Activated CD8-positive, alpha-beta memory T cell treated with anti-CD3 and anti-CD28 coated beads, Interleukin-2, amount 10 ng/mL, durations not matched to agents 7 days and 5 days (primary cell): ENCODE results near the gene BRD9. TPM values are rescaled to one million over a fixed set of nuclear protein-coding genes. Genes with fewer than 3 reads are reported as not detected.

ENCODE experiments used
- ATAC-seq: fragments of 150-1000 bp; cut with Tn5 transposase; one replicate; pipeline ENCODE4 v1.10.0; 2021; ENCODE audit warnings: moderate library complexity
- CTCF ChIA-PET: fragments of 350-600 bp; sonication (Branson Sonifier 250); formaldehyde crosslinking; loops from one replicate; lab custom pipeline; 2021; ENCODE audit warnings: antibody characterized with exemption; lab: Charles Lee
- DNase-seq: peaks from one replicate; pipeline ENCODE4 v3.0.0-alpha.2; 2020
- H3K27ac Mint-ChIP-seq: one replicate; pipeline ENCODE4 v1.8.0; 2021; ENCODE audit warnings: mild to moderate bottlenecking, mixed read lengths
- H3K27me3 Mint-ChIP-seq: one replicate; pipeline ENCODE4 v1.8.0; 2021; ENCODE audit warnings: mixed read lengths
- H3K36me3 Mint-ChIP-seq: one replicate; pipeline ENCODE4 v1.8.0; 2021; ENCODE audit warnings: mild to moderate bottlenecking, mixed read lengths
- H3K4me1 Mint-ChIP-seq: one replicate; pipeline ENCODE4 v1.8.0; 2021; ENCODE audit warnings: mixed read lengths
- H3K4me3 Mint-ChIP-seq: one replicate; pipeline ENCODE4 v1.8.0; 2021; ENCODE audit warnings: mild to moderate bottlenecking, moderate library complexity, mixed read lengths
- H3K9me3 Mint-ChIP-seq: one replicate; pipeline ENCODE4 v1.8.0; 2022; ENCODE audit warnings: low read depth, mixed read lengths
- total RNA-seq, 2 experiments: library from RNA; stranded (reverse); gene quantifications; one replicate each; pipeline ENCODE4 v1.2.3, GENCODE V29; 2021

BRD9 gene
- total RNA-seq, 2 experiments from 2014 or later, result 58.6 to 64.7 TPM

DNA sequence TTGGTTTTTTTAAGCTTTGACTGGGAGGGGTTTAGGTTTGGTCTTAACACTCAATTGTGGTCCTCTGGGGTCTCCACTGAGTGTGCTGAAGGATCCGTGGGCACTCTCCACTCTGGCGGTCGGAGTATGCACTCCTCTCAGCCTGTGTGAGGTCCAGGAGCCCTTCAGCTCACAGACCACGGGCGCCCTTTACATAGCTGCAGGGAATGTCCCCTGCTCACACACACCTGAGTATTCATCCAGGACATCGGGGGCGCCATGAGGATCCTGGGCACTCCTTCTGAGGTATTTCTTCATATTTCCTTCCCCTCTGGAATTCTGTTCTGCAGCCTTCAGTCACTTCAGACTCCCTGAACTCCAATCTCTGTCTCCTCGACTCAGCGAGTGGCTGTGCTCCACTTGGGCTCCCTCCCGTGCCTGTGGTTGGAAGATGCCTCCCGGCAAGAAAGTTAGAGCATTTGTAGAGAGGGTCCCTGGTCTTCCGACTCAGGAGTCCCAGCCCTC is 12.6 kb upstream of the BRD9 start:
- H3K4me1 Mint-ChIP-seq, result peaks cover 2% of the 10 kb centered on the region
- ATAC-seq (no peak), DNase-seq (no peak)
- no peaks in the 10 kb centered on the region for H3K27me3 Mint-ChIP-seq
- H3K36me3 Mint-ChIP-seq, result peaks cover 24% of the 10 kb centered on the region
- H3K4me3 Mint-ChIP-seq, result no peak overlapping the region
- no peak overlapping the region for H3K27ac Mint-ChIP-seq
- CTCF ChIA-PET, result interaction anchor here (0.9 to 1.8 kb wide), 3 partner anchors 12 to 236 kb away, joined by 3 to 5 read pairs (median 4); partner anchors contain the start of genes BRD9 and TRIP13
- H3K9me3 Mint-ChIP-seq, result no peaks in the 10 kb centered on the region

DNA sequence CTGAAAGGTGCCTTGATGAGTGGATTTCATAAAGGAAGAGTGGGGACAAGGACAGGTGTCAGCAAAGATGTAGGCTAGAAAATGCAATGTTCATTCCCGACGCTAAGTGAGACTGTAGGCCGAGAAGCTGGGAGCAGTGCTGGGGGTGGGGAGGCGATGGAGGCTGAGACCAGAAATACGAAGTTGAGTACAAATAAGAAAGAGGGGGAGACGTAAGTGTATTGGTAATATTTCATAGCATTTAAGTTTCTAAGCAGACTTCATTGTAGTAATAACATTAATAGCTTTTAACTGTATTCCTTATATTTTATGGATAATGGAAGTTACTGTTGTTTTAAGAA is 11.1 kb upstream of the BRD9 start:
- ATAC-seq, result no peak
- DNase-seq, result no peak
- CTCF ChIA-PET, result interaction anchor here (0.8 to 3.7 kb wide), 5 partner anchors 10 to 715 kb away, joined by 3 to 15 read pairs (median 3); no protein-coding TSS in a partner anchor
- no peaks in the 10 kb centered on the region for H3K9me3 Mint-ChIP-seq
- H3K4me3 Mint-ChIP-seq, result no peak overlapping the region
- H3K27me3 Mint-ChIP-seq, result no peaks in the 10 kb centered on the region
- H3K36me3 Mint-ChIP-seq, result peaks cover 23% of the 10 kb centered on the region
- H3K27ac Mint-ChIP-seq, result no peak overlapping the region
- H3K4me1 Mint-ChIP-seq, result peaks cover 2% of the 10 kb centered on the region

DNA sequence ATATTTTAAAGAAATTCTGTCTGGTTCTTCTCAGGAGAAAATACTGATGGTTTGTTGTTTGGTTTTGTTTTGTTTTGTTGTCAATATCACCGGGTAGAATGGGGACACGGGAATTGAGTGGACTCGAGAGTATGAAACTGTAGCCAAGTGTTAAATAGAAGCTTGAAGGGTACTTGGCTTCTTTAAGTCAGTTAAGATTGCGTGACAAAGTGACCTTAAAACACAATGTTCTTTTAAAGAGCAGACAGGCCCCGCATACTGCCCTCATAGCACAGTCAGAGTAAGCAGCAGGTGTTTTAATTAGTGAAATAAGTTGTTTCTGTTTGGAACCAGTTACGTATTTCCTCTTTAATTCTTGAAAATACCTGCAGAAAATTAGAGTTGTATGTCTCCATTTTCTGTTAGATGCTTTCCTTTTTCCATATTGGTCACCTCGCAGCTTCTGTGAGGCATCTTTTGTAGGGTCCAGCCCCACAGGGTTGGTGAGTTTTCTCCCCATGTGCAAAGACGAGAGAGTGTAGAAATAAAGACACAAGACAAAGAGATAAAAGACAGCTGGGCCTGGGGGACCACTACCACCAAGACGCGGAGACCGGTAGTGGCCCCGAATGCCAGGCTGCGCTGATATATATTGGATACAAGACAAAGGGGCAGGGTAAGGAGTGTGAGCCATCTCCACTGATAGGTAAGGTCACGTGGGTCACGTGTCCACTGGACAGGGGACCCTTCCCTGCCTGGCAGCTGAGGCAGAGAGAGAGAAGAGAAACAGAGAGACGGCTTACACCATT is 9.7 kb upstream of the BRD9 start:
- ATAC-seq (no peak), DNase-seq (no peak)
- Mint-ChIP-seq H3K27ac (no peak overlapping the region), H3K36me3 (peaks cover 18% of the 10 kb centered on the region), H3K27me3 (no peaks in the 10 kb centered on the region), H3K4me3 (no peak overlapping the region), H3K4me1 (peaks cover 2% of the 10 kb centered on the region), H3K9me3 (no peaks in the 10 kb centered on the region)
- CTCF ChIA-PET, result interaction anchor here (1.3 to 3.7 kb wide), 7 partner anchors 8 to 455 kb away, joined by 3 to 15 read pairs (median 3); no protein-coding TSS in a partner anchor

DNA sequence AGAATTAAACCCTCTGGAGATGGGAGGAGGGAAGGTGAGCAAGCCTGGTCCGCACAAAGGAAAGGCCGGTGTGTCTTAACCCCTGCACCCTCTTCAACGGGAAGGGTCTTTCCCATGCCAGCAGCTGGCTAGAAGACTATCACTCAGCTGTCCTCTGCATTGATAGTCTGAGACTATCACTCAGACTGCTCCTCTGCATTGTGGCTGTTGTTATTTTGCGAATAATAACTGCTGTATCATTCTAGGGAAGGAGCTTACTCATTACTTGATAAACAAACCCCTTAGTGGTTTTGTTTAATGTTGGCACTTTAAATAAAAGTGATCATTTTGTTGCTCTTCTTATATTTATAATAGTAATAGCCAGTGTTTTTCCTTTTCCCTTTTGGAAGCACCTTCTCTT is 8.2 kb upstream of the BRD9 start:
- CTCF ChIA-PET, result interaction anchor here (0.8 to 2.2 kb wide), 4 partner anchors 8 to 23 kb away, joined by 3 to 5 read pairs (median 3); partner anchors contain the start of genes BRD9 and TRIP13
- peaks cover 27% of the 10 kb centered on the region for H3K36me3 Mint-ChIP-seq
- no peaks in the 10 kb centered on the region for H3K27me3 Mint-ChIP-seq
- H3K9me3 Mint-ChIP-seq, result no peaks in the 10 kb centered on the region
- H3K27ac Mint-ChIP-seq, result no peak overlapping the region
- peaks cover 5% of the 10 kb centered on the region for H3K4me1 Mint-ChIP-seq
- DNase-seq, result no peak
- ATAC-seq, result no peak
- no peak overlapping the region for H3K4me3 Mint-ChIP-seq

DNA sequence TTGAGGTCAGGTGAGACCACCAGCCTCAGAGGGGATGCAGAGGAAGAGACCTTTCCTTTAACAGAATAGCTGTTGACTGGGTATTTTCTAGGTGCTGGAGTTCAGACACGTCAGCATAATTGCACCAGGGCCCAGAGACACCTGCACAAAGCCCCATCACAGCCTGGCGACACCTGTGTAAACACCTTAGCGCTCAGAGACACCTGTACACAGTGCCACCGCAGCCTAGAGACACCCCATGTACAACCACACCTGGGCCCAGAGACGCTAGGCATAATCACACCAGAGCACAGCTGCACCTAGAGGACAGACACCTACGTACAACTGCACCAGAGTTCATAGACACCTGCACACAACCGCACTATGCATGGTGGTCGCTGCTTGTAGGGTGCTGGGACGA is 1.1 kb upstream of the BRD9 start:
- Mint-ChIP-seq H3K27ac (peak overlapping the region; percentile 77), H3K27me3 (no peaks in the 10 kb centered on the region), H3K4me3 (peak overlapping the region; percentile 87), H3K4me1 (peaks cover 34% of the 10 kb centered on the region), H3K9me3 (no peaks in the 10 kb centered on the region), H3K36me3 (peaks cover 36% of the 10 kb centered on the region)
- DNase-seq (no peak), ATAC-seq (no peak)
- CTCF ChIA-PET, result interaction anchor here (1.3 to 2.1 kb wide), 4 partner anchors 10 to 223 kb away, joined by 4 to 9 read pairs (median 6); no protein-coding TSS in a partner anchor

DNA sequence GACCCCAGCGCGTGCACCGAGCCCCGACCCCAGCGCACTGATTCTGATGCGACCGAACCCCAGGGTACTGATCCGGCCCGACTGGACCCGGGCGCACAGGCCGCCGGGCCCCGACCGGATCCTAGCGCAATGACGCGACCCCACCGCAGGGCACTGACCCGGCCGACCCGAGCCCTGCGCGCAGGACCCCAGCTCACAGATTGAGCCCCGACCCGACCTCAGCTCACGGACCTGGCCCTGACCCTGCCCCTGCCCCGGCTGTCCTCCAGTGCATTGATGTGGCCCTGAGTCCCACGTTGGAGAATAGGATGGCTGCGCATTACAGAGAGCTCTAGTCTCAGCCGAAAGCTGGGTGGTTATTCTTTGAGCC is 521 bp upstream of the BRD9 start:
- Mint-ChIP-seq H3K4me3 (peak overlapping the region; percentile 87), H3K36me3 (peaks cover 42% of the 10 kb centered on the region)
- peak; percentile 31 for ATAC-seq

DNA sequence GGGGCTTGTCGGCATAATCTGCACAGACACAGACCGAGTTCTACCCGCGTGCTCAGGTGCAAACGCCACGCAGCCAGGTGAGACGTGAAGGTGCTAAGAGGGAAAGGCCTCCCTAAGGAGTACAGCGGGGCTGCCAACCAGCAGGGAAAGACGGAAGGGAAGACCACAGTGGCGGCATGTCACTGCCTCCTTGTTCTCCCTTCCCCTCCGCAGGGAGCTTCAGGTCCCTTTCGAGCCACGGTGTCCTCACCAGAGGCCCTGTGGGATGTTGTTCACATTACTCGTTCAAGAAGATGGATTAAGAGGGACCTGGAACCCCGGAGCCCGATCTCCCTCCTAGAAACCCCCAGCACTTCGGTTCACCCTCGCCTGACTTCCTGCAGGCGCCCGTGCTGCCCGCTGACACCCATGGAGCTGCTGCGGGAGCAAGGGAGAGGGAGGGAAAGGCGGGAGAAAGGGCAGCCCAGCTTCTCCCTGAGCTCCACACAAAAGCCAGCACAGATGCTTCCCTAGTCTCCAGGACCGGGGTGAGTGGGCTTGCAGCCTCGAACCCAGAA is 686 bp downstream of the BRD9 start:
- Mint-ChIP-seq H3K27ac (peak overlapping the region; percentile 95), H3K4me3 (peak overlapping the region; percentile 87), H3K4me1 (peaks cover 36% of the 10 kb centered on the region), H3K36me3 (peaks cover 53% of the 10 kb centered on the region), H3K27me3 (no peaks in the 10 kb centered on the region), H3K9me3 (no peaks in the 10 kb centered on the region)
- CTCF ChIA-PET, result interaction anchor here (1.2 to 2.1 kb wide), 4 partner anchors 13 to 588 kb away, joined by 3 to 7 read pairs (median 4); no protein-coding TSS in a partner anchor
- DNase-seq (peak; percentile 46), ATAC-seq (peak; percentile 9)

More for the DNA sequence above, 521 bp upstream of the BRD9 start:
- peak overlapping the region; percentile 77 for H3K27ac Mint-ChIP-seq
- H3K4me1 Mint-ChIP-seq, result peaks cover 36% of the 10 kb centered on the region
- H3K27me3 Mint-ChIP-seq, result no peaks in the 10 kb centered on the region
- no peaks in the 10 kb centered on the region for H3K9me3 Mint-ChIP-seq
- CTCF ChIA-PET, result interaction anchor here (0.9 to 2.1 kb wide), 8 partner anchors 8 to 587 kb away, joined by 3 to 9 read pairs (median 4); no protein-coding TSS in a partner anchor
- DNase-seq, result peak; percentile 44

DNA sequence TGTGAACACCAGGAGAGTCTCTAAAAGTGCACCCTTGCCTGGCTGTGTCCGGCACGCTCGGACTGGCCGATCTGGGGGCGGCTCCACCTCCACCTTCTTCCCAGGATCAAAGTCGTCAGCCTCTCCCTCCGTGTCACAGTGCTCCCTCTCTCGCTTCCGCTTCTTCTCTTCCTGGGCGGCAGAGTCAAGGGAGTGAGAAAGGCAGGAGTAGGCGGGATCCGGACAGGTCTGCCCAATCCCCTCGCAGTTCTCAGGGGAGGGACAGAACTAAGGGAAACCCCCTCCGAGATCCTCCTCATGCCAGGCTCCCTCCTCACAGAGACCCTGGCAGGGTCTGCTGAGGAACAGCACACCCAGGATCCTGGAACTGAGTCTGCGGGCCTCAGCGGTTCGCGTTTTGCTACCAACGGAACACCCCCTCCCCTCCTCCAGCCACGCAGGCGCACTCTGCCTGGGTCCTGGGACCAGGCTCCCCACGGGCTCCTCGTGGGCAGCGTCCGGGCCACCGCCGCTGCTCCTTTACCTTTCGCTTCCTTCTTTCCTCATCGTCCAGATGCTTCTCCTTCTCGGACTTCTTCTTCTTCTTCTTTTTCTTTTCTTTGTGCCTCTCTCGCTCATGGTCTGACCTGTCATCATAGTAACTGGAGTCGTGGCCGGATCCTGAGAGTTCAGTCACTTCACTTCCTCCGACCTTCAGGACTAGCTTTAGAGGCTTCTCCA is 1.3 kb downstream of the BRD9 start:
- no peak for ATAC-seq

DNA sequence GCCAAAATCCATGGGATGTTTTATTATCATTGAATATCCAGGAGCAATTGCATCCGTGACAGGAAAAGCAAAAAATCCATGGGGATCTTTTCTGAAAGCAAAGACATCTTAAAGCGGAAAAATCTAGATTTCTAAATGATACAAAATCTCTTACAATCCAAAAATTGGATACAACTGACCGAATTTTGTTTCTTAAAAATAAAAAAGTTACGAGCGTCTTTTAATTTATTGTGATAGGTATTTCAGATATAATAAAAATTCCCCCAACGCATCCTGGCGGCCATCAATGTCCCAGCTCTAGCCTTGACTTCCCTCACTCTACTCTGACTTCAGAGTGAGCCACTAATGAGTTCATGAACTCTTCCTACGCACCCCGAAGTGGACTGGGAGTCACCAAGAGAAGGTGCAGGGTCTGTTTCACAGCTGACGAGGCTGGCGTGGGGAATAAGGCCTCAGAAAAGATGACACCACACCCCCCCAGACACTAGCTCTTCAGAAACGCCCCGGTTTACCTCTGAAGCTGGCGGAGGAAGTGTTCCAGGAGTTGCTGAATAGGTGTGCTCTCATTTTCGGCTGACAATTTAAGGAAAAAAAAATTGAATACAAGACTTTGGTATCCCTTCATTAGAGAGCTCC is 3.4 kb downstream of the BRD9 start:
- Mint-ChIP-seq H3K27ac (no peak overlapping the region), H3K4me3 (no peak overlapping the region)

More for the DNA sequence above, 1.3 kb downstream of the BRD9 start:
- H3K4me3 Mint-ChIP-seq, result peak overlapping the region; percentile 87
- CTCF ChIA-PET, result interaction anchor here (2.1 kb wide), 1 partner anchor 220 kb away, joined by 7 read pairs; no protein-coding TSS in a partner anchor
- H3K9me3 Mint-ChIP-seq, result no peaks in the 10 kb centered on the region
- H3K27ac Mint-ChIP-seq, result peak overlapping the region; percentile 95
- peaks cover 54% of the 10 kb centered on the region for H3K36me3 Mint-ChIP-seq
- DNase-seq, result no peak
- H3K4me1 Mint-ChIP-seq, result peaks cover 33% of the 10 kb centered on the region
- no peaks in the 10 kb centered on the region for H3K27me3 Mint-ChIP-seq

DNA sequence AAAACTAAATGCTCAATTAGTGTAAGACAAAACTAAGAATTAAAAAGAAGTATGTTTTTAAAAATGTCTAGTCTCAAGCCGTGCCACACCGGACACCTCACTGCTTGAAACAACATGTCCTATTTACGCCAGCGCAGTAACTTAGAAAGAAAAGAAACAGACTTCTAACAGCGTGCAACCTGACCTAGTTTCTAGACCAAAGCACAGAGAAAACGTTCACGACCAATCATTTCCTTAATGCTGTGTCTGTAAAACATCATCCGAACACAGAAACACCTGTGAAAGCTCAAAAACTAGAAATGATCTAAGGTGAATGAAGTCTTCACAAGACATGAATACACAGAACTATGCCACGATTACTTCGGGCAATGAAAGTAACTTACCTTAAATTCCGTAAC is 4.0 kb downstream of the BRD9 start:
- no peak for ATAC-seq
- no peaks in the 10 kb centered on the region for H3K27me3 Mint-ChIP-seq
- peaks cover 20% of the 10 kb centered on the region for H3K4me1 Mint-ChIP-seq
- peaks cover 65% of the 10 kb centered on the region for H3K36me3 Mint-ChIP-seq
- no peak for DNase-seq
- CTCF ChIA-PET, result interaction anchor here (1.3 kb wide), 1 partner anchor 13 kb away, joined by 3 read pairs; no protein-coding TSS in a partner anchor
- no peak overlapping the region for H3K4me3 Mint-ChIP-seq
- H3K27ac Mint-ChIP-seq, result no peak overlapping the region
- H3K9me3 Mint-ChIP-seq, result no peaks in the 10 kb centered on the region

More for the DNA sequence above, 3.4 kb downstream of the BRD9 start:
- H3K9me3 Mint-ChIP-seq, result no peaks in the 10 kb centered on the region
- DNase-seq (no peak), ATAC-seq (no peak)
- CTCF ChIA-PET, result interaction anchor here (1.3 kb wide), 1 partner anchor 12 kb away, joined by 3 read pairs; no protein-coding TSS in a partner anchor
- peaks cover 25% of the 10 kb centered on the region for H3K4me1 Mint-ChIP-seq
- H3K36me3 Mint-ChIP-seq, result peaks cover 60% of the 10 kb centered on the region
- no peaks in the 10 kb centered on the region for H3K27me3 Mint-ChIP-seq

DNA sequence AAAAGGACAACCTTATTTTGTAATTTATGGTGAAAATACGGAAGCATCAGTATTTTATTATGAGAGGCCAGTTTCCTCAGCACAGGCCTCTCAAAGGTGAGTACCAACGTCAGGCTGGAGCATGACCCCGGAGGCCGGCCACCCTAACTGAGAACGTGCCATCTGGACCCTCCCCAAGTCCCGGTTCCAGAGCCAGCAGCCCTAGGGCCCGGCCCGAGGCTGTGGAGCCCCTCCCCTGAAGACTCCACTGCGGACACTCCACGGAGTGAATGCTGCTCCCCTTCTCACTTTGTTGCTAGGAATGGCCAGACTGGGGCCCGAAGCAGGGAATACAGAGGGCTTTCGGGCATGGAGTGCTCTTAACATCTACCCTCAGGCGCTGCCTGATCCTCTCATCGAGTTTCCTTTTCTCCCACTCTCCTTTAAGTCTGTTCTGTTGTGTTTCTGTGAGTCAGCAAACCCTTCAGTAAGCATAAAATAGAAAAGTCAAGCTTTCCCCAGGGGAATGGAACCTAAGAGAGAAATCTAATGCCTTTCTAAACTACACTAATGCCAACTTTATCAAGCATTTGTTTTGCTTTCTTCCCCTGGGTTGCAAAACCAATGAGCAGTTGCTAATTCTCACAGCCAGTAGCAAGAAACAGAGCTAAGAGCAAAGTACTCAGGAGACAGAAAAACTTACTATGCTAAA is 4.5 kb downstream of the BRD9 start:
- Mint-ChIP-seq H3K27me3 (no peaks in the 10 kb centered on the region), H3K36me3 (peaks cover 71% of the 10 kb centered on the region), H3K9me3 (no peaks in the 10 kb centered on the region), H3K4me1 (peaks cover 20% of the 10 kb centered on the region), H3K4me3 (no peak overlapping the region), H3K27ac (no peak overlapping the region)
- ATAC-seq (no peak), DNase-seq (no peak)
- CTCF ChIA-PET, result interaction anchor here (1.3 kb wide), 1 partner anchor 13 kb away, joined by 3 read pairs; no protein-coding TSS in a partner anchor
